Fibroblast of skin of left quadriceps (primary cell): Measurements from ENCODE around the gene POU2F1.

Experiments used
- DNase-seq, 2 experiments: peaks; one replicate each; pipeline ENCODE4 v3.0.0-alpha.2; 2013; ENCODE audit warnings: low read depth in 2 of 2

POU2F1 gene

DNA sequence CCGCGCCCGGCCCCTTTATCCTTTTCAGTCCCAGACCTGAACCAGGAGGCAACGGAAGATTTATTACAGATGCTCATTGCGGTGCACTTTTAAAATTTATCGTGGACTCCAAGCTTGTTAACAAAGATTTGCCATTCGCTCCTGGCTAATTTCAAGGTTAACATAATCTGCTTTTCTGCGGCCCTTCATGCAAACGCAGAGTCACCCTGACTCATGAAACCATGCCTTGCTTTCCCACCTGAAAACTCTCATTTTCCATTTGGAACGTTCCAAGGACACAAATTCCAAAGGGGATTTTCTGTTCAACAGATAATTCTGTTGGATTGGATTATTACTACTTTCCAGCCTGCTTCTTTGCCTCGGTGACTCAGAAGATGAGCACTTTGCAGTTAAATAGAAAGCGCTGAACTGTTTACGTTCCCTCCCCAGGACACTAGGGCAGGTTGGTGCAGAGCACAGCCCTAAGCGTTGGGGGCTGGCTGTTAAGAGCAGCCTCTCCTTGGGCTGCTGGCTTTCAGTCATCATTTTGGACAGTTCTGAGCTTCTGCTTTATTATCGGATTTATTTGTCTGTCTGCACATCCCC, 246.5 kb downstream of the POU2F1 start:
- DNase-seq, result no peak

- DNase-seq, result no peak
These were observed 247.1 kb downstream of the POU2F1 start for GRCh38 chr1:167467752-167468151.

DNA sequence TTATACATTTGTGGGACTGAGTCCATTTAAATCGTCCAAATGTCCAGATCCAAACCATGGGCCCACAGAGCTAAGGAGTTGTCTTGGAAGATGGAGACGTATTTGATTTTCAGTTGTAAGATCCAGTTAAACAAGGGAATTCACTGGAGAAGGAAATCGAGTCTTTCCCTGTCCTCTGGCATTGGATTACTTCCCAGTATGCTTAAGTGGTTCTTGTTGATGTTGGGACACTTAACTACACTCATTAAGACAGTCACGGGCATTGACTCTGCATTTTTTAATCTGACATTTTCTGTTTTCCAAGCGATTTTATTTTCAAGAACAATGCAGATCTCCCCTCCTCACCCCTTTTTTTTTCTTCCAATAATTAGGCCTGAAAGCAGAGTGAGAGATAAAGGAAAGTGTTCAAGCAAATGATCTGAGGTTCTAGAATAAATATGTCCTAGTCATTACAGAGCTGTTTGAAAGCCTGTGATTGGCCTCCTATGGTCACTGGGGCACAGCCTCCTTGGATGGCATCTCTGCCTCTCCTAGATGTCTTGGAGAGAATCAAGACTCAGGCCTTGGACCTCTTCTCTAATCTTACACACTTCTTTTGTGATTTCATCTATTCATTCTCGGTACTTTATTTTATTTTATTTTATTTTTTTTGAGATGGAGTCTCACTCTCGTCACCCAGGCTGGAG, 248.7 kb downstream of the POU2F1 start:
- no peak for DNase-seq

GRCh38 chr1:167471568-167471967, 250.9 kb downstream of the POU2F1 start:
- DNase-seq, result no peak

- no peak for DNase-seq
These were observed 252.3 kb downstream of the POU2F1 start for GRCh38 chr1:167472752-167473521.

DNA sequence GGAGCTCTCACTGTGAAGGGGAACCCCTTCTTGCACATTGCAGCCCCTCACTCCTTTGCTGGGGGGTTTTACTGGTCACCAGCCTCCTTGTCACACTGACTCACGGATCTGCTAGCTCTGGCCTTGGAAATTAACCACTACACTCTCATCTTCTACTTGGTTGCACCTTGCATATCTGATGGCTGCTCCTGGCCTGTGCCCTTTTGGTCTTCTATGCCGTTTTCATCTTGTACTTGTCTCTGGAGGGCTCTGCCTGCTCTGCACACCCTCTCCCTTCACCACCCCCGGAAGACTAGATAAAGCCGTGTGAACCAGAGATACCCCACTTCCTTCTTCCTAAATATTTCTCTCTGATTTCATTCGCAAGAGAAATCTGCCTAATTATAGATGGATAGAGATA, 253.1 kb downstream of the POU2F1 start:
- no peak for DNase-seq

DNA sequence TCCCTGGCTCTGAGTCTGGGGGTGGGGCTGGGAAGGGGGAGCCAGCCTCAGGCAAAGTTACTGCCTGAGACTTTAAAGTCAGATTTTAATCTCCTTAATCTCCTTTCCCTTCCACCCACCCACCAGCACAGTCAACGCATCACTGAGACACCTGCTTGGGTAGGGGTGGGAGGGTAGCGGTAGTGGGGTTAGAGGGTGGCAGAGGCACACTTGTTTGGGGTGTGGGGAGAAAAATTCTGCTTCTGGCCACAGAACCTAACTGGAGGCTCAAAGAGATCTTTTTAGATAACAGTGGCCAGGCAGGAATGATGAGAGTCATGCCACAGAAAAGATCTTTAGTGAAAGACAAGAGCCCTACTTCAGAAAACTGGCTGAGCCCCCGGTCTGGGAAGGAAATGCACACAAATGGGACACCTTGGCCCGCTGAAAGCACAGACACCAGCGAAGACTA, 253.5 kb downstream of the POU2F1 start:
- no peak for DNase-seq

DNA sequence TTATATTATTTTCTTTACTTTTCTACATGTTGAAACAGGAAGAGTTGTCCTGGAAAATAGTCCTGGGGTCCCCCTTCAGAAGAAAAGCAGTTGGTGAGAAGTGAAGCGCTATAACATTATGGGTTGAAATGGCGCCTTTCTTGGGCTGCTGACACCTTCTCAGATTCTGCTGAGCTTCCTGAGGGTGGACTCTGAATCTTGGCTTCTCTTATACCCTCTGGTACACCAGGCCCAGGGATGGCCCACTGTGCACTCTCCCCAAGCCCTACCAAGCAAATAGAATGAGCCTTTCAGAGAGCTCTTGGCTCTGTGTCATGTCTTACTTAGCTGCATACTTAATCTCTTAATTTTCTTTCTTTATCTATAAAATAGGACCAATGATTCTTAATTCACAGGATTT, 255.4 kb downstream of the POU2F1 start:
- DNase-seq, result no peak
